Gastrocnemius medialis (tissue), 4 donors: ENCODE measurements around the gene ATP2B1.

Source experiments
- POLR2A ChIP-seq, 2 donors: fragments of 450-650 bp; IDR thresholded peaks; one replicate each; pipeline ENCODE4 v1.6.1; 2017; ENCODE audit warnings: antibody characterized with exemption in 2 of 2, mild to moderate bottlenecking in 2 of 2, moderate library complexity in 2 of 2
- TF ChIP-seq, protein P1 (sequence below), 5 experiments: fragments of 450-650 bp in 3 of 5; fragments of 200-600 bp in 2 of 5; sonication (generic) in 2 of 5; IDR thresholded peaks in 4 of 5; conservative IDR thresholded peaks in 1 of 5; 1 replicate in 4 of 5; 2 replicates in 1 of 5; pipeline ENCODE4 v1.5.1; 2016 to 2019; ENCODE audit warnings: antibody characterized with exemption in 5 of 5, mild to moderate bottlenecking in 3 of 5, moderate library complexity in 3 of 5

DNA sequence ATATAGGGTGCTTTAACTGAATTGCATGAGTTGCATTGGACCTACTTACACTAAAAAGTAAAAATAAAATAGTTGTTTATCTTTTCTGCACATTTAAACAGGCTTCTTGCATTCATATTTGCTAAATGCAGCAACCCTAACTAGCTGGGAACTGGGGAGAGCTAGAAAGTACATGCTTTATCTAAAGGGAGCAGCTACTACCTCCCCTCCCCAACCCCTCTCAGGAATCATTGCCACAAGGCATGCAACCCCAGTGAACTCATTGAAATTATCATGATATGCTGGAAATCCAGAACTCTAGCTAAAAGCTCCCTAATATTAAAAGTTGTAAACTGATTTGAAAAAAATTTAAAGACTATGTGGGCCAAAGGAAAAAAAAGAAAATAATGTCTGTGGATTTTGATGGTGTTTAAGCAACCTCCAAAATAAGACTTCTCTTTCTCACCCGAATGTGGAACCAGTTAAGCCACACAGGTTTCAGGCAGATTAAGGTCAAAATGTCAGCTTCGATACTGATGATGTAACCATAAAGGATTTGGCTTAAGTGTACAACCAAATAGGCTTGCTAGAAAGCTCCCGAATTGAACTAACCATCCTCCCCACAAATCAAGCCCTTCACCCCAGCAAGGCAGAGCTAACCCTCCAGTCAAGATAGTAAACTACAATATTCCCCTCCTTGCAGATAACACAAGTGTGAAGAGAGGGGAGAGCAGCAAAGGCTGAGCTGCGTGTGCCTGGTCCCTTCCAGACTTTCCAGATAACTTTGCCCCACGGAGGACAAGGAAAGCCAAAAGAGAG is 169.0 kb downstream of the ATP2B1 start:
- no peak for TF ChIP-seq POLR2A (IDR thresholded peaks at IDR 0.05)
- TF ChIP-seq, protein P1, sequence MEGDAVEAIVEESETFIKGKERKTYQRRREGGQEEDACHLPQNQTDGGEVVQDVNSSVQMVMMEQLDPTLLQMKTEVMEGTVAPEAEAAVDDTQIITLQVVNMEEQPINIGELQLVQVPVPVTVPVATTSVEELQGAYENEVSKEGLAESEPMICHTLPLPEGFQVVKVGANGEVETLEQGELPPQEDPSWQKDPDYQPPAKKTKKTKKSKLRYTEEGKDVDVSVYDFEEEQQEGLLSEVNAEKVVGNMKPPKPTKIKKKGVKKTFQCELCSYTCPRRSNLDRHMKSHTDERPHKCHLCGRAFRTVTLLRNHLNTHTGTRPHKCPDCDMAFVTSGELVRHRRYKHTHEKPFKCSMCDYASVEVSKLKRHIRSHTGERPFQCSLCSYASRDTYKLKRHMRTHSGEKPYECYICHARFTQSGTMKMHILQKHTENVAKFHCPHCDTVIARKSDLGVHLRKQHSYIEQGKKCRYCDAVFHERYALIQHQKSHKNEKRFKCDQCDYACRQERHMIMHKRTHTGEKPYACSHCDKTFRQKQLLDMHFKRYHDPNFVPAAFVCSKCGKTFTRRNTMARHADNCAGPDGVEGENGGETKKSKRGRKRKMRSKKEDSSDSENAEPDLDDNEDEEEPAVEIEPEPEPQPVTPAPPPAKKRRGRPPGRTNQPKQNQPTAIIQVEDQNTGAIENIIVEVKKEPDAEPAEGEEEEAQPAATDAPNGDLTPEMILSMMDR (IDR thresholded peaks at IDR 0.05 in 4 of 5, conservative IDR thresholded peaks at IDR 0.05 in 1 of 5), result no peak
